GM19025 (cell line): ENCODE measurements around the gene GPR15.

Experiments
- ATAC-seq: cut with Tn5 transposase; IDR thresholded peaks from one replicate; pipeline ENCODE4 v1.9.1; 2021; ENCODE audit warnings: mild to moderate bottlenecking, low read depth, moderate library complexity; ENCODE audit not compliant: unreplicated experiment

Gene GPR15

DNA sequence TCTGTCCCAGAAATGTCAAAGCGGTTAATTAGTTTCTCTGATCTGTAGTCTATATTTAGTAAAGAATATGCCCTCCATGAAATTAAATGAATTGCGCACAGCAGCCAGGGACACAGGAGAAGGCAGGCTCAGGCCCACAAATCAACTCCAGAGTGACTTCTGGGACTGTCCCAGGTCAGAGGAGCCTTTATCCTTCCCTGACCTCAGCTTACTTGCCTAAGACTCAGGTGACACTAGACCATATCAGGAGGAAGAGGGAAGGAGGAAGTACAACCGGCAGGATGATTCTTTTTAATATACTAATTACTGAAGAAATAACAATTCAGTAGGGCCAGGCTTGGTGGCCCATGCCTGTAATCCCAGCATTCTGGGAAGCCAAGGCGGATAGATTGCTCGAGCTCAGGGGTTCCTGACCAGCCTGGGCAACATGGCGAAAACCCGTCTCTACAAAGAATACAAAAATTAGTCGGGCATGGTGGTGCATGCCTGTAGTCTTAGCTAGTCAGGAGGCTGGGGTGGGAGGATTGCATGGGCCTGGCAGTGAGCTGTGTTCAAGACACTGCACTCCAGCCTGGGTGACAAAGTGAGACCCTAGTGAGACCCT lies 1.8 kb upstream of the GPR15 start:
- ATAC-seq, result no peak

GRCh38 chr3:98530676-98531075 lies 1.1 kb upstream of the GPR15 start:
- no peak for ATAC-seq

DNA sequence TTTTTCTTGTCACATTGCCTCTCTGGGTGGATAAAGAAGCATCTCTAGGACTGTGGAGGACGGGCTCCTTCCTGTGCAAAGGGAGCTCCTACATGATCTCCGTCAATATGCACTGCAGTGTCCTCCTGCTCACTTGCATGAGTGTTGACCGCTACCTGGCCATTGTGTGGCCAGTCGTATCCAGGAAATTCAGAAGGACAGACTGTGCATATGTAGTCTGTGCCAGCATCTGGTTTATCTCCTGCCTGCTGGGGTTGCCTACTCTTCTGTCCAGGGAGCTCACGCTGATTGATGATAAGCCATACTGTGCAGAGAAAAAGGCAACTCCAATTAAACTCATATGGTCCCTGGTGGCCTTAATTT lies 478 bp downstream of the GPR15 start:
- no peak for ATAC-seq

GRCh38 chr3:98532709-98533571 lies 1.2 kb downstream of the GPR15 start:
- ATAC-seq, result no peak

DNA sequence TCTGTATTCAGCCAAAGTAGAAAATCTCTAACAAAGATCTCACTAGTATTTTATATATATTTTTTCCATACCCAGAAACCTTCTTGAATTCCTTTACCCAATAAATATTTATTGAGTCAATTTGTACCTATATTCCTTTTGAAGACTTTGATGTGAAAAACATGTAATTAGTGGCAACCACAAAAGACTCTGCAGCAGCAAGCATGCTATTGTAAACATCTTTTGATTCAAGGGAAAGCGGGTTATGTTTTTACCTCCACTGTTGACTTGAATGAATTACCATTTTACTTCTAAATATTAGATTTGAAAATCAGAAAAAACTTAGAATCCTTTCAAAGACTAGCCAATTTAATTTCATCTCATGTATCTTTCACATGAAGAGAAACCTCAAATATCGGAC lies 2.4 kb downstream of the GPR15 start:
- no peak for ATAC-seq

- no peak for ATAC-seq
These were observed 3.0 kb downstream of the GPR15 start for GRCh38 chr3:98534734-98535133.

- ATAC-seq, result peak; percentile 66
These were observed 4.8 kb downstream of the GPR15 start for GRCh38 chr3:98536456-98537017.

GRCh38 chr3:98540346-98540745 lies 8.6 kb downstream of the GPR15 start:
- peak; percentile 38 for ATAC-seq

DNA sequence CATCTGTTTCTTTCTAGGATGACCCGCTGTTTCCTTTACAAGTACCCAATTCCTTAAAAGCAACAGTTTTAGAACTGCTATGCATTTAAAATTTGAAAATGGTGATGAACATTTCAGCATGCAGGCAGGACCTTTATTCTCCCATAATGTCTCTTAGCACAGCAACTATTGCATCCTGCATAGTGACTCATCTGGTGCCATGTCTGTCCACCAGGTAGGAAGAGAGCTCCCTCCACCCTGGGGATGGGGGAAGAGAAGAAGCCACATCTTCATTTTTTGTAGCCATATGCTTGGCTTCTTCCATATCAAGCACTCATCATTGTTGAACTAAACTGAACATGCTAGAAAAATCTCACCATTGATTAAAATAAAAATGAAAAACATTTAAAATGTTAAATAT lies 9.9 kb downstream of the GPR15 start:
- no peak for ATAC-seq

DNA sequence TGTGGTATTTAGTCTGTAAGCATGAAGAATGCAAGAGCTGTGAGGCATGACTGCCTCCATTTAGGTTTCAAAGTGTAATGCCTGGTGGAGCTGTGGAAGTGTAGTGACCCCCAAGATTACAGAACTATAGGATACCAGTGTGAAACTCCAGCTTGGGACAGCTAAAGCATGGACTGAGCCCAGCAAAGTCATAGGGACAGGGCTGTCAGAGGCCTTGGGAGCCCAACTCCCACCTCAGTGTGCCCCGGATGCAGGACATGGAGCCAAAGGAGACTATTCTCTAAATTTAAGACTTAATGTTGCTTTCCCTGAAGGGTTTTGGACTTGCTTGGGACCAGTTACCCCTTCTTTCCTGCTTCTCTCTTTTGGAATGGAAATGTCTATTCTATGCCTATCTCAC lies 10.8 kb downstream of the GPR15 start:
- ATAC-seq, result no peak

GRCh38 chr3:98545940-98546339 lies 14.2 kb downstream of the GPR15 start:
- peak; percentile 39 for ATAC-seq

- ATAC-seq, result no peak
These were observed 16.8 kb downstream of the GPR15 start for GRCh38 chr3:98548544-98548943.

GRCh38 chr3:98550833-98551232 lies 19.1 kb downstream of the GPR15 start:
- ATAC-seq, result no peak

DNA sequence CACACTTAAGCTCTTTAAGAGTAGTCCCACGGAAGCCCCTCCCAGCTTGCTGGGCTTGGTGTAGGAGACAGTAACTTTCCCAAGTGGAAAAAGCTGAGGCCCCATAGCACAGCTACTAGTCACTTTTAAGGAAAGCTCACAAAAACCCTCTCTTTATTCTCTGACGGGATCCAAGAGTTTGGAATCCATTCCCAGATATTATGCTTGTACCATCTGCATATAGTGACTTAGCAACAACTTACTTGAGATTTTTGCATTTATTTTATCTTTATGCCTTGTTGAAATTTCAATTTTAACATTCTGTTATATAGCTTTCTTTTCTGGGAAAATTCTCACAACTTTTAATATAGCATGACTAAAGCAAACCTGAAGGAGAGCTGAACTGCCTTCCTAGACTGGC lies 19.5 kb downstream of the GPR15 start:
- no peak for ATAC-seq

DNA sequence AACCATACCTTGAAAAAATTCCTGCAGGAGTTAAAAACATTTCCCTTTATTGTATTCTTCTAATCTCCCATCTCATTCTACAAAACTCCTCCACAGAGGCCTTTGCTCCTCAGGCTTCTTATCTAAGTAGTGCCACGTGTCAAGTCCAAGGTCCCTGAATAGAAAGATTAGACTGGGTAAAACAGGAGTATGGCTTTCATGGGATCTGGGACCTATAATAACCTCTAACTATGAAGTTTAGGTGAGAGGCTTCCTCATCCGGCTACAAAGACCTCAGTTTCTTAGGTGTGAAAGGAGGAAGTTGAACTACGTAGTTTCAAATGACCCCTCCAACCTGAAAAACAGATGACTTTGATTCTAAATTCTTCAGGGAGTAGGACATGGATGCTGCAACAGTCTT lies 20.0 kb downstream of the GPR15 start:
- no peak for ATAC-seq

GRCh38 chr3:98552232-98553020 lies 20.6 kb downstream of the GPR15 start:
- no peak for ATAC-seq

DNA sequence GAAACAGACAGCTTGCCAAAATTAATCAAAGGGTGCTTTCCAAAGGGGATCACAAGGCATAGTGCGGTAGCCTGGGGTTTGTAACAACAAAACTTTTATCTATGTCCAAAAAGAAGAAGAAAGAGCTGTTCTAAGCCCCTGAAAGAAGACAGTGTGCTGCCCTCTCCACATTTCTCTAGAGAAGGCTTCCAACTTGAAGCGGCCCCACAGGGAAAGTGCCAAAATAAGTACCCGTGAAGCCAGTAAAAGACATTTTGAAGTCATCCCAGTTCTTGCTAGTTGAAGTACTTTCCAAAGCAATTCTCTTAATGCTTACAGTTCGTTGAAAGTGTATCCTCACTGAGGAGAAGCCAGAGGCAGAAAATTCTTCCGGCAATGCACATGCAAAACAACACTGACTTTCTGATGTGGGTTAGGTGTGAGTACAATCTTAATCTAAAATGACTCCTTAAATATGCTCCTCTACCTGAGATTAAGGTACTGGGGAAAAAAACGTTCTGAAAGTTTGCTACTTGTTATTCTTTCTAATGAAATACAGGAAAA lies 21.3 kb downstream of the GPR15 start:
- ATAC-seq, result no peak

GRCh38 chr3:98553753-98554152 lies 22.0 kb downstream of the GPR15 start:
- ATAC-seq, result no peak

- ATAC-seq, result no peak
These were observed 22.8 kb downstream of the GPR15 start for GRCh38 chr3:98554580-98554979.

- no peak for ATAC-seq
These were observed 23.2 kb downstream of the GPR15 start for GRCh38 chr3:98555025-98555379.
